ENCODE measurements around the gene SORL1-AS1.

SORL1-AS1 gene

DNA sequence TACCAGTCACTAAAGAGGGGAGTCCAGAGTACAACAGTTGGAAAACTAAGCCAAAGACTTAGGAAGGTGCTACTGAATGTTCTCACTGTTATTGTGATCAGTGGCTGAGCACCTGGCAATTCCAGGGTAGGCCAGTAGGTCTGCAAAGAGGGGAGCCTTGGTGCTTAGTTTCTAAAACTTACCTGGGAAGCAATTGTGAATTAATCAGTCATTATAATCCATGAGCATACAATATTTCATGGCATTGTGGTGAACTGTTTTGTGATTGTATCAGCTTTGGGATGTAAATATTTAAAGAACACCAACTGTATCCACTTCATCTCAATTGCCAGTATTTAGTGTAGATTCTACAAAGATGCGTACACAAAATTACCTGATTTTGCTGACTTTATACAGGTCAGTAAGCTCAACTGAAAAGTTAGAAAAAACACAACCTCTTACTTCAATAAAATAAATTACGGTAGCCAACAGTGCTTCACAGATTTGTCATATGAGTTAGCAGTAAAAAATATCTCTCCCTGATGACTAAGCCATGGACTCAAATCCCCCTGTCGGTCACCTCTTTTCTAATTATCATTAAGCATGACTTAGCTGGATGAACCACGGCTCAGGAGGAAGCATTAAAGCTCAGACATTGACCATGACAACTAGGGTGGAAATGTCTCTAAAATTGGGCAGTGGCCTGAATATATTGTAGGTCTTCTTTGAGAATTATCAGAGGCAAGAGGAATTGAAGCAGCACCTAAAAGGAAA lies 31.4 kb downstream of the SORL1-AS1 start:
- no peak for DNase-seq
- ChIA-PET POLR2A (interaction anchor here (0.6 to 2.4 kb wide), 5 partner anchors 9 to 65 kb away, joined by 3 to 9 read pairs (median 5); no protein-coding TSS in a partner anchor), CTCF (interaction anchor here (0.6 kb wide), 2 partner anchors 13 to 25 kb away, joined by 3 read pairs; no protein-coding TSS in a partner anchor)
- TF ChIP-seq CTCF (IDR thresholded peaks at IDR 0.05), result no peak
- Mint-ChIP-seq H3K4me1 (peaks cover 80% of the 10 kb centered on the region), H3K4me3 (no peak overlapping the region), H3K27me3 (no peaks in the 10 kb centered on the region), H3K9me3 (peaks cover 3% of the 10 kb centered on the region), H3K27ac (peak overlapping the region; percentile 73), H3K36me3 (ENCODE audit: low read depth) (no peaks in the 10 kb centered on the region)
- peak; percentile 24 for ATAC-seq (ENCODE audit: low read depth)
- intact Hi-C loops (cut with micrococcal nuclease), result loop anchor here (1.0 to 10.0 kb wide), 4 partner anchors 9 to 47 kb away; no protein-coding TSS in a partner anchor

- ChIA-PET POLR2A (no interaction called here), CTCF (no interaction called here)
- no peak for DNase-seq
- intact Hi-C loops (cut with micrococcal nuclease), result loop anchor here (2.0 to 10.0 kb wide), 2 partner anchors 14 to 46 kb away; no protein-coding TSS in a partner anchor
- ATAC-seq (ENCODE audit: low read depth), result no peak
- no peaks in the 10 kb centered on the region for H3K27me3 Mint-ChIP-seq
- peaks cover 3% of the 10 kb centered on the region for H3K9me3 Mint-ChIP-seq
- H3K27ac Mint-ChIP-seq, result no peak overlapping the region
- H3K4me1 Mint-ChIP-seq, result peaks cover 75% of the 10 kb centered on the region
- no peak for TF ChIP-seq CTCF (IDR thresholded peaks at IDR 0.05)
- no peaks in the 10 kb centered on the region for H3K36me3 Mint-ChIP-seq (ENCODE audit: low read depth)
- H3K4me3 Mint-ChIP-seq, result no peak overlapping the region
Observed at GRCh38 chr11:121420398-121420797, 32.4 kb downstream of the SORL1-AS1 start.

GRCh38 chr11:121419836-121420235 lies 32.9 kb downstream of the SORL1-AS1 start:
- Mint-ChIP-seq H3K27ac (no peak overlapping the region), H3K4me3 (no peak overlapping the region), H3K9me3 (no peaks in the 10 kb centered on the region), H3K27me3 (no peaks in the 10 kb centered on the region), H3K36me3 (ENCODE audit: low read depth) (no peaks in the 10 kb centered on the region), H3K4me1 (peaks cover 70% of the 10 kb centered on the region)
- no peak for ATAC-seq (ENCODE audit: low read depth)
- no peak for TF ChIP-seq CTCF (IDR thresholded peaks at IDR 0.05)
- no peak for DNase-seq
- ChIA-PET POLR2A (interaction anchor here (1.6 kb wide), 1 partner anchor 10 kb away, joined by 4 read pairs; no protein-coding TSS in a partner anchor), CTCF (no interaction called here)
- intact Hi-C loops (cut with micrococcal nuclease), result loop anchor here (2.0 to 10.0 kb wide), 2 partner anchors 13 to 45 kb away; no protein-coding TSS in a partner anchor

GRCh38 chr11:121418625-121419114 lies 34.1 kb downstream of the SORL1-AS1 start:
- Mint-ChIP-seq H3K4me1 (peaks cover 61% of the 10 kb centered on the region), H3K36me3 (ENCODE audit: low read depth) (no peaks in the 10 kb centered on the region), H3K27ac (peak overlapping the region; percentile 62), H3K9me3 (no peaks in the 10 kb centered on the region), H3K4me3 (peak overlapping the region; percentile 4), H3K27me3 (no peaks in the 10 kb centered on the region)
- ChIA-PET POLR2A (interaction anchor here (1.6 kb wide), 1 partner anchor 12 kb away, joined by 4 read pairs; no protein-coding TSS in a partner anchor), CTCF (no interaction called here)
- TF ChIP-seq CTCF (IDR thresholded peaks at IDR 0.05), result no peak
- ATAC-seq (ENCODE audit: low read depth) (peak; percentile 36), DNase-seq (no peak)
- intact Hi-C loops (cut with micrococcal nuclease), result no loop called here

GRCh38 chr11:121417607-121418006 lies 35.2 kb downstream of the SORL1-AS1 start:
- ATAC-seq (ENCODE audit: low read depth), result no peak
- no peaks in the 10 kb centered on the region for H3K36me3 Mint-ChIP-seq (ENCODE audit: low read depth)
- TF ChIP-seq CTCF (IDR thresholded peaks at IDR 0.05), result no peak
- CTCF ChIA-PET, result interaction anchor here (0.6 kb wide), 1 partner anchor 98 kb away, joined by 3 read pairs; no protein-coding TSS in a partner anchor
- no peak overlapping the region for H3K27ac Mint-ChIP-seq
- POLR2A ChIA-PET, result interaction anchor here (0.7 to 1.1 kb wide), 4 partner anchors 9 to 33 kb away, joined by 3 to 6 read pairs (median 4); no protein-coding TSS in a partner anchor
- no peak for DNase-seq
- no peaks in the 10 kb centered on the region for H3K9me3 Mint-ChIP-seq
- no peaks in the 10 kb centered on the region for H3K27me3 Mint-ChIP-seq
- intact Hi-C loops (cut with micrococcal nuclease), result no loop called here
- no peak overlapping the region for H3K4me3 Mint-ChIP-seq
- H3K4me1 Mint-ChIP-seq, result peaks cover 50% of the 10 kb centered on the region
